GM12878 (cell line): ENCODE measurements around the gene CCDC88C. TPM values are rescaled to one million over a fixed set of nuclear protein-coding genes. Genes with fewer than 3 reads are reported as not detected.

Source experiments
- ATAC-seq: fragments of 200-7000 bp; cut with Tn5 transposase; 3 replicates; pipeline ENCODE4 v1.9.1; 2020; ENCODE audit warnings: mild to moderate bottlenecking, moderate library complexity
- BruUV-seq: library from RNA; stranded (reverse); fragments of 400-500 nt; replicated peaks from 2 replicates; lab custom pipeline; 2021; lab: Mats Ljungman, UMichigan
- CTCF ChIA-PET: fragments of 300-600 bp; sonication (Branson Sonifier 250); formaldehyde crosslinking; extraction: SDS; loops from one replicate; lab custom pipeline; 2021; ENCODE audit warnings: inconsistent platforms; lab: Yijun Ruan, JAX
- POLR2A ChIA-PET: fragments of 350-600 bp; formaldehyde crosslinking; extraction: SDS; loops from one replicate; lab custom pipeline; 2021; ENCODE audit warnings: inconsistent platforms; lab: Charles Lee
- RAD21 ChIA-PET: fragments of 300-600 bp; sonication (Branson Sonifier 250); formaldehyde crosslinking; loops from one replicate; lab custom pipeline; 2023; ENCODE audit warnings: antibody characterized with exemption; ENCODE audit not compliant: unreplicated experiment; lab: Charles Lee
- SMC1A ChIA-PET: fragments of 300-600 bp; sonication (Branson Sonifier 250); formaldehyde crosslinking; loops from one replicate; lab custom pipeline; 2023; ENCODE audit not compliant: unreplicated experiment, uncharacterized antibody; lab: Charles Lee
- DNase-seq: peaks from one replicate; pipeline ENCODE4 v3.0.0-alpha.2; 2011; ENCODE audit warnings: low read depth, low spot score
- FAIRE-seq: peaks from 3 replicates; lab custom pipeline; 2011; peaks lifted over from hg19 to GRCh38; lab: Jason Lieb, UNC
- H2AFZ ChIP-seq: 2 replicates; pipeline ENCODE4 v1.6.0; 2011; ENCODE audit warnings: low read depth, low read length, control low read depth; ENCODE audit not compliant: control insufficient read depth
- H3K27ac ChIP-seq: 2 replicates; pipeline ENCODE4 v1.5.1; 2011; ENCODE audit warnings: control low read depth; ENCODE audit not compliant: control insufficient read depth, insufficient read depth
- H3K27me3 ChIP-seq, 2 experiments: replicated peaks in 1 of 2; 2 replicates each; pipeline versions ENCODE4 v1.6.0 to v1.6.1; 2011; ENCODE audit warnings: low read length in 1 of 2; ENCODE audit not compliant: control insufficient read depth in 2 of 2, insufficient read depth in 2 of 2
- H3K36me3 ChIP-seq, 2 experiments: 2 replicates each; pipeline ENCODE4 v1.5.1; 2011; ENCODE audit warnings: low read length in 1 of 2; ENCODE audit not compliant: control insufficient read depth in 2 of 2, insufficient read depth in 2 of 2
- H3K4me1 ChIP-seq: 2 replicates; pipeline ENCODE4 v1.6.1; 2011; ENCODE audit warnings: mild to moderate bottlenecking, low read length, moderate library complexity, mixed read lengths; ENCODE audit not compliant: control insufficient read depth, insufficient read depth
- H3K4me2 ChIP-seq: 2 replicates; pipeline ENCODE4 v1.6.0; 2011; ENCODE audit warnings: control low read depth; ENCODE audit not compliant: control insufficient read depth, insufficient read depth
- H3K4me3 ChIP-seq: fragments of 200-600 bp; sonication (generic); 2 replicates; pipeline ENCODE4 v1.5.1; 2016
- H3K79me2 ChIP-seq: 2 replicates; pipeline ENCODE4 v1.6.0; 2011; ENCODE audit warnings: low read length; ENCODE audit not compliant: control insufficient read depth, insufficient read depth
- H3K9ac ChIP-seq: 2 replicates; pipeline ENCODE4 v1.8.0; 2011; ENCODE audit warnings: low read length, control low read depth, mixed read lengths; ENCODE audit not compliant: control insufficient read depth, insufficient read depth
- H3K9me3 ChIP-seq: replicated peaks from 3 replicates; pipeline ENCODE4 v1.5.1; 2011; ENCODE audit warnings: mild to moderate bottlenecking, low read length; ENCODE audit not compliant: control insufficient read depth, insufficient read depth
- H4K20me1 ChIP-seq: 2 replicates; pipeline ENCODE4 v1.6.0; 2011; ENCODE audit not compliant: control insufficient read depth, insufficient read depth
- EGR1 ChIP-seq, 2 experiments: IDR thresholded peaks; 1 replicate in 1 of 2; 2 replicates in 1 of 2; pipeline ENCODE4 v1.6.1; 2011 to 2012; ENCODE audit warnings: low read depth in 2 of 2, low read length in 2 of 2, borderline replicate concordance in 1 of 2, mild to moderate bottlenecking in 1 of 2, moderate library complexity in 1 of 2
- HDGF ChIP-seq: fragments of 450-650 bp; IDR thresholded peaks from 2 replicates; pipeline ENCODE4 v1.6.1; 2016; ENCODE audit warnings: antibody characterized with exemption
- MAX ChIP-seq: IDR thresholded peaks from 2 replicates; pipeline ENCODE4 v1.6.1; 2012; ENCODE audit warnings: low read depth, low read length, improper control_type of control experiment
- NFIC ChIP-seq: IDR thresholded peaks from 2 replicates; pipeline ENCODE4 v1.6.1; 2012; ENCODE audit warnings: low read depth, mild to moderate bottlenecking, inconsistent platforms, low read length, moderate library complexity
- NFYA ChIP-seq: IDR thresholded peaks from 2 replicates; pipeline ENCODE4 v1.6.1; 2011; ENCODE audit warnings: low read depth, mild to moderate bottlenecking, low read length, improper control_type of control experiment, borderline replicate concordance
- RBBP5 ChIP-seq: fragments of 200-600 bp; sonication (generic); conservative IDR thresholded peaks from 2 replicates; pipeline ENCODE4 v1.6.1; 2016
- RELB ChIP-seq: fragments of 450-650 bp; IDR thresholded peaks from 2 replicates; pipeline ENCODE4 v1.6.1; 2017; ENCODE audit warnings: low read depth, mild to moderate bottlenecking, moderate library complexity
- SMC3 ChIP-seq: IDR thresholded peaks from 2 replicates; pipeline ENCODE4 v1.6.1; 2011; ENCODE audit warnings: low read length, improper control_type of control experiment, borderline replicate concordance
- ZBTB33 ChIP-seq: fragments of 450-650 bp; IDR thresholded peaks from 2 replicates; pipeline ENCODE4 v1.6.1; 2017; ENCODE audit warnings: mild to moderate bottlenecking
- WGBS: methylation state at CpG from one replicate; pipeline ENCODE4 v1.1.6; 2016; ENCODE audit warnings: low lambda C conversion rate; ENCODE audit not compliant: insufficient replicate concordance, insufficient coverage; ENCODE audit errors: missing lambda C conversion rate; 5-methylcytosine and 5-hydroxymethylcytosine counted together
- in situ Hi-C: fragments of 300-500 bp; cut with MboI; formaldehyde crosslinking; loops from 9 replicates; pipeline ENCODE4 v1.14.3; 2018; ENCODE audit warnings: mixed read lengths
- intact Hi-C: fragments of 100-400 bp; cut with micrococcal nuclease; formaldehyde crosslinking; loops from one replicate; pipeline ENCODE4 v1.14.2; 2022; ENCODE audit not compliant: unreplicated experiment
- polyA plus RNA-seq, 11 experiments: library from polyadenylated mRNA; depleted of rRNA in 4 of 11; unstranded in 6 of 11; stranded (reverse) in 5 of 11; fragments of >200 nt; fragmentation: Nextera tagmentation in 4 of 11; fragmentation: Illumina TruSeq in 1 of 11; extraction: Ambion mirVana in 4 of 11; extraction: Trizol in 1 of 11; gene quantifications; 1 replicate in 1 of 11; 2 replicates in 10 of 11; pipeline versions ENCODE4 v1.2.1 to v1.2.3, GENCODE V29; 2011 to 2016; ENCODE audit warnings: inconsistent platforms in 2 of 11, missing spikeins in 2 of 11, low read depth in 1 of 11
- total RNA-seq, 4 experiments: library from RNA; depleted of rRNA in 3 of 4; stranded (reverse); fragments of >200 nt in 3 of 4; fragmentation: Illumina TruSeq in 1 of 4; extraction: Trizol in 1 of 4; gene quantifications; 2 replicates each; pipeline versions ENCODE4 v1.2.1 to v1.2.3, GENCODE V29; 2013 to 2021

CCDC88C gene
- total and polyA plus RNA-seq, 10 of the 15 experiments (the other 5 are each of a cell fraction or from before 2014, with no cell fraction given) = 4.0 to 79.6 (median 36.6) TPM

GRCh38 chr14:91295851-91296796 lies 121.5 kb downstream of the CCDC88C start (continued):
- no peak for TF ChIP-seq RELB
- TF ChIP-seq ZBTB33 = no peak
- no peak for TF ChIP-seq RBBP5
- TF ChIP-seq, all 136 proteins: peak for 0

- no peak overlapping the region for H3K9ac ChIP-seq
- ATAC-seq (no peak), FAIRE-seq (no peak), DNase-seq (no peak)
- intact Hi-C loops = no loop called here
- SMC1A ChIA-PET = no interaction called here
- H3K9me3 ChIP-seq = no peaks in the 10 kb centered on the region
- H3K4me3 ChIP-seq = no peak overlapping the region
- POLR2A ChIA-PET = no interaction called here
- H3K4me2 ChIP-seq = no peak overlapping the region
- H3K36me3 ChIP-seq = peaks cover 37 to 65% of the 10 kb centered on the region in 2 experiments
- in situ Hi-C loops = no loop called here
- TF ChIP-seq HDGF (no peak), SMC3 (no peak), EGR1 (IDR thresholded peaks at IDR 0.05; ENCODE audit: borderline replicate concordance in 1 of 2, low read depth in 2 of 2, low read length in 2 of 2) (no peak), MAX (no peak), NFYA (no peak), NFIC (no peak)
- H4K20me1 ChIP-seq = peaks cover 2% of the 10 kb centered on the region; the same call in 1 of the 2 replicates
- no peaks in the 10 kb centered on the region for H3K79me2 ChIP-seq
- H3K27ac ChIP-seq = no peak overlapping the region
- 95% methylated on average over 17 of the region's 17 CpGs for WGBS
- H2AFZ ChIP-seq = no peak overlapping the region
- CTCF ChIA-PET = interaction anchor here (0.8 to 2.3 kb wide), 2 partner anchors 118 to 122 kb away, joined by 3 to 7 read pairs; no protein-coding TSS in a partner anchor
- RAD21 ChIA-PET = no interaction called here
- no peaks in the 10 kb centered on the region for H3K27me3 ChIP-seq
- BruUV-seq = no TSS peak
- H3K4me1 ChIP-seq = no peaks in the 10 kb centered on the region
These were observed 122.3 kb downstream of the CCDC88C start for GRCh38 chr14:91295276-91295845.
